Right lobe of liver (tissue), 6 donors: ENCODE data around the gene CCT5. TPM values are rescaled to one million over a fixed set of nuclear protein-coding genes. Genes with fewer than 3 reads are reported as not detected.

Source experiments
- ATAC-seq, 4 donors: fragments of 200-7000 bp; cut with Tn5 transposase; one replicate each; pipeline ENCODE4 v1.9.1; 2020; ENCODE audit warnings: mild to moderate bottlenecking in 4 of 4, moderate library complexity in 4 of 4
- DNase-seq, 3 donors: peaks; one replicate each; pipeline ENCODE4 v3.0.0-alpha.2; 2020
- H3K27ac ChIP-seq, 3 donors: fragments of 200-600 bp; one replicate each; pipeline ENCODE4 v1.8.0; 2022
- H3K27me3 ChIP-seq, 2 donors: fragments of 200-600 bp; one replicate each; pipeline ENCODE4 v1.8.0; 2022
- H3K36me3 ChIP-seq, 4 donors: fragments of 200-600 bp; sonication (generic) in 1 of 4; one replicate each; pipeline versions ENCODE4 v1.5.1 to v1.8.0; 2017 to 2022; ENCODE audit warnings: control low read depth in 1 of 4
- H3K4me1 ChIP-seq, 4 donors: fragments of 200-600 bp; sonication (generic) in 1 of 4; one replicate each; pipeline versions ENCODE4 v1.5.1 to v1.8.0; 2017 to 2022; ENCODE audit warnings: control low read depth in 1 of 4
- H3K4me3 ChIP-seq, 3 donors: fragments of 200-600 bp; one replicate each; pipeline ENCODE4 v1.8.0; 2022
- H3K9me3 ChIP-seq, 4 donors: fragments of 200-600 bp; sonication (generic) in 1 of 4; one replicate each; pipeline versions ENCODE4 v1.5.1 to v1.8.0; 2017 to 2022; ENCODE audit warnings: control low read depth in 1 of 4
- CTCF ChIP-seq, 4 donors: fragments of 200-600 bp in 3 of 4; fragments of 450-650 bp in 1 of 4; IDR thresholded peaks; one replicate each; pipeline versions ENCODE4 v1.5.1 to v1.8.0; 2016 to 2022; ENCODE audit warnings: antibody characterized with exemption in 4 of 4, mild to moderate bottlenecking in 2 of 4
- POLR2A ChIP-seq: fragments of 450-650 bp; IDR thresholded peaks from one replicate; pipeline ENCODE4 v1.6.1; 2017; ENCODE audit warnings: antibody characterized with exemption, mild to moderate bottlenecking
- WGBS: methylation state at CpG from one replicate; pipeline ENCODE4 v1.1.6; 2018; ENCODE audit warnings: low coverage, low lambda C conversion rate; ENCODE audit not compliant: insufficient coverage; ENCODE audit errors: missing lambda C conversion rate; 5-methylcytosine and 5-hydroxymethylcytosine counted together
- intact Hi-C, 2 donors: fragments of 100-400 bp; cut with DNase I; formaldehyde crosslinking; loops; one replicate each; pipeline versions ENCODE4 v1.11.2 to v1.14.1; 2022
- total RNA-seq, 6 experiments: library from RNA; depleted of rRNA in 2 of 6; stranded (reverse); fragments of >200 nt in 2 of 6; fragmentation: NEBNext Ultra II Directional in 3 of 6; extraction: Animal tissue kit (Norgen Biotek cat#: 25700) in 3 of 6; gene quantifications; one replicate each; pipeline versions ENCODE4 v1.1.0 to v1.2.4, GENCODE V29; 2016 to 2023
- donor health status: DM: no; HTN: yes; CAD: no.
- donor health status: DM: no; HTN: no; CAD: no.
- donor health status: DM: no; HTN: no; CAD: no.
- donor health status: DM: no; HTN: yes; CAD: no.
- donor health status: DM: no; HTN: yes; CAD: no.

CCT5 gene
- total RNA-seq, 6 experiments from 2014 or later, result 39.7 to 124 (median 74.8) TPM

- 77% methylated on average over 5 of the region's 5 CpGs for WGBS
- Histone ChIP-seq H3K27ac (no peak overlapping the region), H3K9me3 (no peaks in the 10 kb centered on the region), H3K36me3 (no peaks in the 10 kb centered on the region), H3K4me1 (no peaks in the 10 kb centered on the region), H3K27me3 (no peaks in the 10 kb centered on the region), H3K4me3 (no peak overlapping the region)
- TF ChIP-seq CTCF (IDR thresholded peaks at IDR 0.05), result no peak
- no peak for TF ChIP-seq POLR2A
- intact Hi-C loops, result no loop called here
- DNase-seq, result no peak
- no peak for ATAC-seq
Measured at GRCh38 chr5:10213316-10213715, 36.8 kb upstream of the CCT5 start.

GRCh38 chr5:10214041-10214440 lies 36.0 kb upstream of the CCT5 start:
- no peaks in the 10 kb centered on the region for H3K27me3 ChIP-seq
- intact Hi-C loops, result no loop called here
- no peak for ATAC-seq
- H3K4me3 ChIP-seq, result no peak overlapping the region
- no peaks in the 10 kb centered on the region for H3K4me1 ChIP-seq
- 76% methylated on average over 2 of the region's 2 CpGs for WGBS
- no peak for DNase-seq
- TF ChIP-seq POLR2A (no peak), CTCF (IDR thresholded peaks at IDR 0.05) (no peak)
- no peaks in the 10 kb centered on the region for H3K9me3 ChIP-seq
- H3K27ac ChIP-seq, result no peak overlapping the region
- no peaks in the 10 kb centered on the region for H3K36me3 ChIP-seq

GRCh38 chr5:10215366-10215765 lies 34.7 kb upstream of the CCT5 start:
- no peak for DNase-seq
- WGBS, result 87% methylated on average over 4 of the region's 5 CpGs

GRCh38 chr5:10216107-10216506 lies 34.0 kb upstream of the CCT5 start:
- WGBS, result 78% methylated on average over 2 of the region's 5 CpGs
- no peaks in the 10 kb centered on the region for H3K4me1 ChIP-seq

More at GRCh38 chr5:10215366-10215765, 34.7 kb upstream of the CCT5 start:
- no peaks in the 10 kb centered on the region for H3K4me1 ChIP-seq
- H3K27me3 ChIP-seq, result no peaks in the 10 kb centered on the region
- no peaks in the 10 kb centered on the region for H3K36me3 ChIP-seq
- intact Hi-C loops, result no loop called here
- H3K27ac ChIP-seq, result no peak overlapping the region
- no peaks in the 10 kb centered on the region for H3K9me3 ChIP-seq
- ATAC-seq, result no peak
- no peak for TF ChIP-seq POLR2A
- no peak for TF ChIP-seq CTCF (IDR thresholded peaks at IDR 0.05)
- no peak overlapping the region for H3K4me3 ChIP-seq

More at GRCh38 chr5:10216107-10216506, 34.0 kb upstream of the CCT5 start:
- no peak for DNase-seq
- intact Hi-C loops, result no loop called here
- no peaks in the 10 kb centered on the region for H3K9me3 ChIP-seq
- no peak overlapping the region for H3K4me3 ChIP-seq
- ATAC-seq, result no peak
- TF ChIP-seq CTCF (IDR thresholded peaks at IDR 0.05), result no peak
- TF ChIP-seq POLR2A, result no peak
- no peaks in the 10 kb centered on the region for H3K27me3 ChIP-seq
- H3K36me3 ChIP-seq, result no peaks in the 10 kb centered on the region
- H3K27ac ChIP-seq, result no peak overlapping the region
